ENCODE data around the gene METTL9. TPM values are rescaled to one million over a fixed set of nuclear protein-coding genes. Genes with fewer than 3 reads are reported as not detected.
"Not testable (repeated sequence)": the region's sequence is repeated elsewhere in the genome, so short reads cannot be mapped to it uniquely, and the experiment has no call there.

Gene METTL9
- total RNA-seq, 2 donors from 2014 or later, result 92.2 to 117 TPM

- DNase-seq (ENCODE audit: low spot score in 2 of 2) (peak in 1 of 2 donors; percentile 31), ATAC-seq (no peak)
- peak overlapping the region in 1 of 2 donors; percentile 41 for H3K27ac Mint-ChIP-seq
- peaks cover 0 to 5% of the 10 kb centered on the region in 2 donors for H3K36me3 Mint-ChIP-seq
- H3K9me3 Mint-ChIP-seq, result no peaks in the 10 kb centered on the region
Measured at GRCh38 chr16:21656795-21657768, 57.7 kb downstream of the METTL9 start.

GRCh38 chr16:21659124-21659523, 59.7 kb downstream of the METTL9 start:
- no peak for DNase-seq (ENCODE audit: low spot score in 2 of 2)
- ATAC-seq, result no peak
- peaks cover 0 to 5% of the 10 kb centered on the region in 2 donors for H3K36me3 Mint-ChIP-seq
- no peaks in the 10 kb centered on the region for H3K9me3 Mint-ChIP-seq
- H3K27ac Mint-ChIP-seq, result no peak overlapping the region

- H3K27ac Mint-ChIP-seq, result no peak within 1 kb of the TSS
- no peaks in the 10 kb centered on the region for H3K36me3 Mint-ChIP-seq
- ATAC-seq (peak; percentile 58 to 59), DNase-seq (ENCODE audit: low spot score in 2 of 2) (peak in 1 of 2 donors; percentile 22)
- no peaks in the 10 kb centered on the region for H3K9me3 Mint-ChIP-seq
Measured at GRCh38 chr16:21663889-21664647, 64.7 kb downstream of the METTL9 start, which contains the start of gene OTOA. Gene OTOA (plus strand): TSS chr16:21663968. CDS start chr16:21678515, 14,547 bp downstream.

GRCh38 chr16:21664801-21665492, 65.6 kb downstream of the METTL9 start:
- H3K36me3 Mint-ChIP-seq, result no peaks in the 10 kb centered on the region
- H3K27ac Mint-ChIP-seq, result no peak overlapping the region
- DNase-seq (ENCODE audit: low spot score in 2 of 2), result no peak
- no peaks in the 10 kb centered on the region for H3K9me3 Mint-ChIP-seq
- no peak for ATAC-seq

- Mint-ChIP-seq H3K9me3 (no peaks in the 10 kb centered on the region), H3K27ac (no peak overlapping the region), H3K36me3 (no peaks in the 10 kb centered on the region)
- DNase-seq (ENCODE audit: low spot score in 2 of 2) (no peak), ATAC-seq (no peak)
Measured at GRCh38 chr16:21666772-21667171, 67.4 kb downstream of the METTL9 start.

GRCh38 chr16:21667575-21667974, 68.2 kb downstream of the METTL9 start:
- Mint-ChIP-seq H3K27ac (no peak overlapping the region), H3K36me3 (no peaks in the 10 kb centered on the region), H3K9me3 (no peaks in the 10 kb centered on the region)
- DNase-seq (ENCODE audit: low spot score in 2 of 2) (no peak), ATAC-seq (no peak)

GRCh38 chr16:21673469-21673868, 74.1 kb downstream of the METTL9 start:
- Mint-ChIP-seq H3K9me3 (peaks cover 0 to 4% of the 10 kb centered on the region in 2 donors), H3K36me3 (no peaks in the 10 kb centered on the region), H3K27ac (no peak overlapping the region)
- ATAC-seq (no peak), DNase-seq (ENCODE audit: low spot score in 2 of 2) (no peak)

- not testable (repeated sequence) for H3K9me3 Mint-ChIP-seq; H3K36me3 Mint-ChIP-seq; ATAC-seq; H3K27ac Mint-ChIP-seq; DNase-seq (ENCODE audit: low spot score in 2 of 2)
Measured at GRCh38 chr16:21674456-21674855, 75.1 kb downstream of the METTL9 start.

GRCh38 chr16:21680714-21681113, 81.3 kb downstream of the METTL9 start:
- not testable (repeated sequence) for H3K9me3 Mint-ChIP-seq; DNase-seq (ENCODE audit: low spot score in 2 of 2); H3K27ac Mint-ChIP-seq

GRCh38 chr16:21683184-21683583, 83.8 kb downstream of the METTL9 start:
- no peaks in the 10 kb centered on the region for H3K36me3 Mint-ChIP-seq
- no peak for ATAC-seq

More at GRCh38 chr16:21680714-21681113, 81.3 kb downstream of the METTL9 start:
- ATAC-seq, H3K36me3 Mint-ChIP-seq: not testable (repeated sequence)

GRCh38 chr16:21684199-21684598, 84.8 kb downstream of the METTL9 start:
- no peaks in the 10 kb centered on the region for H3K9me3 Mint-ChIP-seq
- H3K36me3 Mint-ChIP-seq, result no peaks in the 10 kb centered on the region
- no peak overlapping the region for H3K27ac Mint-ChIP-seq
- DNase-seq (ENCODE audit: low spot score in 2 of 2) (peak in 1 of 2 donors; percentile 53), ATAC-seq (no peak)

More at GRCh38 chr16:21683184-21683583, 83.8 kb downstream of the METTL9 start:
- Mint-ChIP-seq H3K9me3 (no peaks in the 10 kb centered on the region), H3K27ac (no peak overlapping the region)
- no peak for DNase-seq (ENCODE audit: low spot score in 2 of 2)

- Mint-ChIP-seq H3K27ac (no peak overlapping the region), H3K9me3 (no peaks in the 10 kb centered on the region), H3K36me3 (no peaks in the 10 kb centered on the region)
- ATAC-seq (no peak), DNase-seq (ENCODE audit: low spot score in 2 of 2) (no peak)
Measured at GRCh38 chr16:21685034-21685455, 85.7 kb downstream of the METTL9 start.

- Mint-ChIP-seq H3K27ac (no peak overlapping the region), H3K36me3 (no peaks in the 10 kb centered on the region), H3K9me3 (no peaks in the 10 kb centered on the region)
- ATAC-seq (no peak), DNase-seq (ENCODE audit: low spot score in 2 of 2) (no peak)
Measured at GRCh38 chr16:21689107-21689506, 89.7 kb downstream of the METTL9 start.

GRCh38 chr16:21690967-21691366, 91.6 kb downstream of the METTL9 start:
- not testable (repeated sequence) for H3K9me3 Mint-ChIP-seq; DNase-seq (ENCODE audit: low spot score in 2 of 2); H3K36me3 Mint-ChIP-seq; H3K27ac Mint-ChIP-seq; ATAC-seq

- no peak overlapping the region for H3K27ac Mint-ChIP-seq
- no peaks in the 10 kb centered on the region for H3K36me3 Mint-ChIP-seq
- DNase-seq (ENCODE audit: low spot score in 2 of 2) (no peak), ATAC-seq (no peak)
- no peaks in the 10 kb centered on the region for H3K9me3 Mint-ChIP-seq
Measured at GRCh38 chr16:21694609-21695008, 95.2 kb downstream of the METTL9 start.

GRCh38 chr16:21697032-21697431, 97.7 kb downstream of the METTL9 start:
- H3K36me3 Mint-ChIP-seq, result no peaks in the 10 kb centered on the region
- DNase-seq (ENCODE audit: low spot score in 2 of 2) (no peak), ATAC-seq (no peak)
- H3K27ac Mint-ChIP-seq, result no peak overlapping the region
- H3K9me3 Mint-ChIP-seq, result no peaks in the 10 kb centered on the region
